ENCODE measurements around the gene USP1.

Gene USP1, protein sequence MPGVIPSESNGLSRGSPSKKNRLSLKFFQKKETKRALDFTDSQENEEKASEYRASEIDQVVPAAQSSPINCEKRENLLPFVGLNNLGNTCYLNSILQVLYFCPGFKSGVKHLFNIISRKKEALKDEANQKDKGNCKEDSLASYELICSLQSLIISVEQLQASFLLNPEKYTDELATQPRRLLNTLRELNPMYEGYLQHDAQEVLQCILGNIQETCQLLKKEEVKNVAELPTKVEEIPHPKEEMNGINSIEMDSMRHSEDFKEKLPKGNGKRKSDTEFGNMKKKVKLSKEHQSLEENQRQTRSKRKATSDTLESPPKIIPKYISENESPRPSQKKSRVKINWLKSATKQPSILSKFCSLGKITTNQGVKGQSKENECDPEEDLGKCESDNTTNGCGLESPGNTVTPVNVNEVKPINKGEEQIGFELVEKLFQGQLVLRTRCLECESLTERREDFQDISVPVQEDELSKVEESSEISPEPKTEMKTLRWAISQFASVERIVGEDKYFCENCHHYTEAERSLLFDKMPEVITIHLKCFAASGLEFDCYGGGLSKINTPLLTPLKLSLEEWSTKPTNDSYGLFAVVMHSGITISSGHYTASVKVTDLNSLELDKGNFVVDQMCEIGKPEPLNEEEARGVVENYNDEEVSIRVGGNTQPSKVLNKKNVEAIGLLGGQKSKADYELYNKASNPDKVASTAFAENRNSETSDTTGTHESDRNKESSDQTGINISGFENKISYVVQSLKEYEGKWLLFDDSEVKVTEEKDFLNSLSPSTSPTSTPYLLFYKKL

DNA sequence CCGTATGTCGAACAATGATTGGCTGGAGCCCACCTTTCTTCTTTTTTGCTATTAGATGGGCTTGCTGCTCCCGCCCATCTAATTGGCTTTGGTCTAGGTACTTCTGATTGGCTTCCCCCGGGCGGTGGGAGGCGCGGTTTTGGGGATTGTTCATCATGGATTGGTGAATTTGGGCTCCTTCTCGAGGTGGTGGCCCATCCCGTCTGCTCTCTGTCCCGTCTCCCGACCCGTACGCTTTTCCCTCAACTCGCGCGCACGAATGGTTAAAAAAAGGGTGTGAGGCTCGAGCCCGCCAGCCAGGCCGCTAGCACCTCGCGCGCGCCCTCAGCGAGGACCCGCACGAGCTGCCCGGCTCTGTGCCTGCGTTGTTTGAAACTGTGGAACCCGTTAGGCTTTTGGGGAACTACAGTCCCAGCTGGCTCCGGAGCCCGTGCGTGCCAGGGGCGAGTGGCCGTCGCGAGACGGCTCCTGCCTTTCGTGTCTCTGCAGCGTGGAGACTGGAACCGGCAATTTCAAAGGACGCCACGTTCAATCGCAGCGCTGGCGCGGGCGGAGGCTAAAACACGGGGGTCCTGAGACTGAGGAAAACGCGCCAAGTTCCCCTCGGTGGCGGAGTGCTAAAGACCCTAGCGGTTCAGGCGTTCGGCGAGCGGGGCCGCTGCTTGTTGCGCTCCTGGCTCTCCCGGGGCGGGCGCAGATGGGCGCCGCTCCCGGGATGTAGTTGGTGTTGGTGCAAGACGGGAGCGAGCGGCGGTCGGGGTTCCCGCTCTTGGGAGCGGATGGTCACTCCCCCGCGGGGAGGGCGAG is at the start of gene USP1:
TSS of gene USP1 (plus strand) at position 584 of the 807 bp plus-strand sequence. CDS start 2,819 bp downstream, outside the sequence.
- H3K4me1 Mint-ChIP-seq: peaks cover 43% of the 10 kb centered on the region
- peaks cover 2% of the 10 kb centered on the region for H3K36me3 Mint-ChIP-seq
- H3K27ac Mint-ChIP-seq: peak within 1 kb of the TSS; percentile 99

DNA sequence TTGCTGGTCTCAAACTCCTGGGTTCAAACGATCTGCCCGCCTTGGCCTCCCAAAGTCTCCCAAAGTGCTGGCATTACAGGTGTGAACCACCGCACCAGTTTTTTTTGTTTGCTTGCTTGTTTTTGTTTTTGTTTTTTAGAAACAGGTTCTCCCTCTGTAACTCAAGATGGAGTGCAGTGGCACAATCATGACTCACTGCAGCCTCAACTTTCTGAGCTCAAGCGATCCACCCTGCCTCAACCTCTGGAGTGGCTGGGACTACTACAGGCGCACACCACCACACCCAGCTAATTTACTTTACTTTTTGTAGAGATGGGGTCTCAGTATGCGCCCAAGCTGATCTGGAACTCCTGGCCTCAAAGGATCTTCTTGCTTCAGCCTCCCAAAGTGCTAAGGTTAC is 47.3 kb upstream of the USP1 start:
- H3K4me3 Mint-ChIP-seq: no peak overlapping the region
- H3K27me3 Mint-ChIP-seq: peaks cover 1% of the 10 kb centered on the region
- H3K27ac Mint-ChIP-seq: no peak overlapping the region
- H3K4me1 Mint-ChIP-seq: no peaks in the 10 kb centered on the region
- no peaks in the 10 kb centered on the region for H3K36me3 Mint-ChIP-seq
- no peaks in the 10 kb centered on the region for H3K9me3 Mint-ChIP-seq

More for the DNA sequence above, at the start of gene USP1:
- no peaks in the 10 kb centered on the region for H3K27me3 Mint-ChIP-seq
- peaks cover 5% of the 10 kb centered on the region for H3K9me3 Mint-ChIP-seq
- peak within 1 kb of the TSS; percentile 94 for H3K4me3 Mint-ChIP-seq

DNA sequence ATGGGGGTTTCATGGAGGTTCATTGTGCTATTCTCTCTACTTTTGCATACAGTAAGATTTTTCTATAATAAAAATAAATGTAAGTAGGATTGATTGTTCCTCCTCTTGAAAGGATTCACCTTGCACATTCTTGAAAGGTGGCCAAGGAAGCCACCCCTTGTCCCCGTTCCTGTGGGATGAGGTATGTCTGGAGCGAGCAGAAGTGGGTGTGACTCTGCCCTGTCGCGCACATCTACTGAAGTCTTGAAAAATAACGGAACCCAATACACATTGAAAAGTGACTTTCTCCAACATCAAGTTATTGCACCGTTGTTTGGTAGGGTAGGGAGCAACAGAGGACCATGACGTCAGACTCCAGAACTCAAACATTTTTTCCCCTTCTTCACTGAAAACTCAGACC is 46.8 kb upstream of the USP1 start:
- H3K27ac Mint-ChIP-seq: no peak overlapping the region
- no peaks in the 10 kb centered on the region for H3K4me1 Mint-ChIP-seq
- H3K36me3 Mint-ChIP-seq: no peaks in the 10 kb centered on the region
- H3K9me3 Mint-ChIP-seq: no peaks in the 10 kb centered on the region
- H3K27me3 Mint-ChIP-seq: peaks cover 1% of the 10 kb centered on the region
- H3K4me3 Mint-ChIP-seq: no peak overlapping the region

DNA sequence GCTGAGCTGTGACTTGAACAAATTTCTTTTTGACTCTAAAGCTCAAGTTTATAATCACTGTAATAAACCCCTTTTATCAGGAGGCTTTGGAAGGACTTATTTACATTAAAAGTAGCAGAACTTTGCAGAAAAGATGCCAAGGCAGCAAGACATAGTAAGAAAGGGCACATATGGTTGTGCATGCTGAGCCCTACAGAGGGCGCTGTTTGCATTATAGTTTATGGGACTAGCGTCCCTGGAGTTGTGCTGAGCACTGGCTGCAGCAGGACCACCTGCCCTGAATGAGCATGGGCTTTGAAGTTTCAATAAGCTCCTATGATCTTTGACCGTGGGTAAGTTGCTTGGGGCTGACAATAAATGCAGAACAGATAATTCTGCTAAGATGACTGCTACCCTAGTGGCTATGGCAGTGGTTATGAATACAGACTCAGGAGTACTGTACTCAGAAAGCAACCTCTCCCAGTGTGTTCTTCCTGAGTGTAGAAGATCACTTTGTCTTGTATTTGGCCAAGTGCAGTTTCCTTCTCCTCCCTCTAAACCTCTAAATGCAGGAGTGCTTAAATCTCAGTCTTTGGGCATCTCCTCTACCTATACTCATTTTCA is 45.4 kb upstream of the USP1 start:
- H3K36me3 Mint-ChIP-seq: no peaks in the 10 kb centered on the region
- H3K4me3 Mint-ChIP-seq: no peak overlapping the region
- no peak overlapping the region for H3K27ac Mint-ChIP-seq
- H3K9me3 Mint-ChIP-seq: no peaks in the 10 kb centered on the region
- no peaks in the 10 kb centered on the region for H3K4me1 Mint-ChIP-seq
- peaks cover 1% of the 10 kb centered on the region for H3K27me3 Mint-ChIP-seq

DNA sequence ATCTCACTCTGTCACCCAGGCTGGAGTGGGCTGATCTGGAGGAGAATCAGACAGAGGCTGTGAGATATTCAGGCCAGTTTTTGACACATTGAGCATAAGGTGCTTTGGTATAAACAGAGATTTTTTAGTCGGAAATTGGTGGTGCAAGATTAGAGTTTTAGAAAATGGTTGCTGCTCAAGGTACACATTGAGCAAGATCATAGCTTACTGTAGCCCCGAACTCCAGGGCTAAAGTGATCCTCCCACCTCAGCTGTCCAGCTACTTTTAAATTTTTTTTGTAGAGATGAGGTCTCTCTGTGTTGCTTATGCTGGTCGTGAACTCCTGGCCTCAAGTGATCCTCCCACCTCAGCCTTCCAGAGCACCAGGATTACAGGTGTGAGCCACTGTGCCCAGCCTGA is 43.9 kb upstream of the USP1 start:
- no peak overlapping the region for H3K27ac Mint-ChIP-seq
- H3K4me1 Mint-ChIP-seq: no peaks in the 10 kb centered on the region
- H3K27me3 Mint-ChIP-seq: peaks cover 1% of the 10 kb centered on the region
- H3K36me3 Mint-ChIP-seq: no peaks in the 10 kb centered on the region
- H3K9me3 Mint-ChIP-seq: no peaks in the 10 kb centered on the region
- H3K4me3 Mint-ChIP-seq: no peak overlapping the region

DNA sequence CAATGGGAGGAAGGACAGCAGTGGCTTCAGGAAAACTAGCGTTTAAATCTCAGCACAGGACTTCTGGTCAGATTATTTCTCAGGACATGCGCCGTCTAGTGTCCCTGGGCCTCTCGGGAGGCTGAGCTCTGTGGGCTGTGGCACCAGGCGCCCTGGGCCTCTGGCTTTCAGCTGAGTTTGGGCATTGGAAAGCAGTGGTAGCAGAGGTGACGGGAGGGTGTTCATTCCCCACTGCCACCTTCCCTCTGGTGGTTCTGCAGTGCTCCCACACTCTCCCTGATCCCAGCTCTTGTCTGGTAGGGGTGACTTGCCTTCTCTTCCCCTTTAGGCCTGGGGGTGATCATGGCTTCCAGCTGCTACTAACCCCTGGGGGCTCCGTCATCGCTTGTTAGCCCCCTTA is 42.2 kb upstream of the USP1 start:
- no peak overlapping the region for H3K27ac Mint-ChIP-seq
- no peaks in the 10 kb centered on the region for H3K4me1 Mint-ChIP-seq
- no peaks in the 10 kb centered on the region for H3K36me3 Mint-ChIP-seq
- H3K9me3 Mint-ChIP-seq: no peaks in the 10 kb centered on the region
- no peaks in the 10 kb centered on the region for H3K27me3 Mint-ChIP-seq
- H3K4me3 Mint-ChIP-seq: no peak overlapping the region

DNA sequence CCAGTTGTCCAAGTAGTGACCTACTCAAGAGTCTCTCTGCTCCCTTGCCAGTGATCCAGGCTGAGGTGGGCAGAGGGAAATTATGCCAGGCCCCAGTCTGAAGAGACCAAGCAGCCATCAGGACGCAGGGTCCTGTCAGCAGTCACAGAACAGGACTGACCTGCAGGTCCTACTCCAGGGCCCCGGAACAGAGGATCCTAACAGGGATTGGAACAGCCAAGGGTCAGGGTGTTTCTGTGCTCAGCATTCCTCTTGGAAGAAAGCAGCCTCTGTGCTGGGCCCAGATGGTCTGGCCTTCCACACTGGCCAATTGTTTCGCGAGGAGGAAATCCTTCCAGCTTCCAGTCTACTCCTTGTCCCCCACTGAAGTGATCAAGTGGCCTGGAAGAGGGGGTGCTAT is 41.6 kb upstream of the USP1 start:
- no peak overlapping the region for H3K4me3 Mint-ChIP-seq
- no peaks in the 10 kb centered on the region for H3K36me3 Mint-ChIP-seq
- no peaks in the 10 kb centered on the region for H3K4me1 Mint-ChIP-seq
- no peaks in the 10 kb centered on the region for H3K27me3 Mint-ChIP-seq
- H3K9me3 Mint-ChIP-seq: no peaks in the 10 kb centered on the region
- H3K27ac Mint-ChIP-seq: no peak overlapping the region

DNA sequence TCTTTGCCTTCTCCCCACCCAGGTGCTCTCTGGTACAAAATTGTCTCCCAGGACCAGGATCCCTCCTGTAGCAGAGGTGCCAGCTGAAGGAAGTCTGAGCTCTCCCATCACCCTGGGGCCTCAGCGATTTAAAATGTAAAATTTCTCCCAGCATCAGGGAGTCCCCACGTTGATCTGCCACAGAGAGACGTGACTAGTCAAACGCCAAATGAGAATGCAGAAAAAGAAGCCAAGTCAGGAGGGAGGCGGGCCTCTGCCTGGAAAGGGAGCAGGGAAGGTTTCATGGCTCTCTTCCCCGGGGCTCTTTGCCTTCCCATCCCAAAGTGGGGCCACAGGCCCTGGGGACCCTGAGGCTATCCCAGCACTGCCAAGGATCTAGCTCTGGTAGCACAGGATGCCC is 40.0 kb upstream of the USP1 start:
- Mint-ChIP-seq H3K36me3 (no peaks in the 10 kb centered on the region), H3K4me1 (no peaks in the 10 kb centered on the region), H3K9me3 (no peaks in the 10 kb centered on the region), H3K27ac (no peak overlapping the region), H3K4me3 (no peak overlapping the region), H3K27me3 (no peaks in the 10 kb centered on the region)

DNA sequence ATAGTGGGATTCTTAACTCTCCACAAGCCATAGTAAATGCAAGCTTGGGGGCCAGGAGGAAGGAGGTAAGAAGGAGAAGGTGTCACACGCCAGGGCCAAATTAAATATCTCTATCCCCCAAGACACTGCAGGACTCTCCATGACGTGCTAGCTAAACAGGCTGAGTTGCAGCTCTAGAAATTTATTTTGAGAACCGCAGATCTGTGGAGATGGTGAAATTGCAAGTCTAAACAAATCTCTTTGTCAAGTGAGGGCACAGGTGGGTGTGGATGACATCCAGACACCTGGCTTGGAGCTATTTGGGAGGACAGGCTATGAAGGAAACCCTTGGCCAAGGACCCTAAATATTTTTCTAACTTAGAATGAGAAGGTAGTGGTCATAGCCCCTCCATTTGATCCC is 39.5 kb upstream of the USP1 start:
- no peaks in the 10 kb centered on the region for H3K4me1 Mint-ChIP-seq
- no peaks in the 10 kb centered on the region for H3K36me3 Mint-ChIP-seq
- H3K27ac Mint-ChIP-seq: no peak overlapping the region
- no peak overlapping the region for H3K4me3 Mint-ChIP-seq
- no peaks in the 10 kb centered on the region for H3K27me3 Mint-ChIP-seq
- H3K9me3 Mint-ChIP-seq: no peaks in the 10 kb centered on the region

DNA sequence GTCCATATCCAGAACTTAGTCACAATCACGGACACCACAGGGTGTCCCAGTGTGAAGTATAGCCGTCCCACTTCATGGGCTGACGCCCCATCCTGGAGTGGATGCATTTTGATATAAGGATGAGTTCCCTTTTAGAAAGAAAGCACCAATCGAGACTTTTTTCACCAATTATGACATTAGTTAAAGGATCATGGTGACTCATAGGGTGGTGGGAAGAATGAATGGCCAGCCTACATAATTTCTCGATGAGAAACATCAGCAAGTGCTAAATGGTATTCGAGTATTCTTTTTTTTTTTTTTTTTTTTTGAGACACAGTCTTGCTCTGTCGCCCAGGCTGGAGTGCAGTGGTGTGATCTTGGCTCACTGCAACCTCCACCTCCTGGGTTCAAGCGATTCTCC is 38.5 kb upstream of the USP1 start:
- H3K36me3 Mint-ChIP-seq: no peaks in the 10 kb centered on the region
- no peaks in the 10 kb centered on the region for H3K27me3 Mint-ChIP-seq
- H3K4me1 Mint-ChIP-seq: no peaks in the 10 kb centered on the region
- H3K27ac Mint-ChIP-seq: no peak overlapping the region
- H3K4me3 Mint-ChIP-seq: no peak overlapping the region
- H3K9me3 Mint-ChIP-seq: no peaks in the 10 kb centered on the region

DNA sequence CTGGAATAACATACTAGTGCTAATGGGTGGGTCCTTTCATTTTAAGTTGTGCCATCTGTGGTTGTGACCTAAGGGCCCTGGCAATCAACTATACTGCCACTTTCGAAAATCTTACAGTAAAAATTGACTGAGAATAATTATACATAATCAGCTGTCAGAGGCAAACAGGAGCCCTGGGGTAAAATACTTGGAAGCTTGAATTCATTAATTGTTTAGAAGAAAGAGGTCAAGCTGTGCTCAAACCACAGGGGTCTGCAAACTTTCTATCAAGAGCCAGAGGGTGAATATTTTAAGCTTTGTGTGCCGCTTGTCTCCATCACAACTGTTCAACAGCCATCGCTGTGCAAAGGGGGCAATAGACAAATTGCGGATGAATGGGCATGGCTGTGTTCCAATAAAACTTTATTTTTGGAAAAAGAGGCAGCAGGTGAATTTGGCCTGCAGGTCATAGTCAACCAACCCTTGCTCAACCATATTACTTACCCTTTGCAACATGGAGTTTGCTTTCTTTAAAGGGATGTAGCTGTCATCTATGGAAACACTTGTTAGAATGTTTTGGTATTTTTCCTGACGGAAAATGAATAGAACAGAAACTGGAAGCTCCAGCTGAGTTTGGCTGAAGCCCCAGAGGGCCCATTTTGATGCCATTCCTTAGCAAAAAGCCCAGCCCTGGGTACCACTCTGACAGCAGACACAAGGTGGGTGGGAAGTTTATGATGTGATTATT is 35.7 kb upstream of the USP1 start:
- Mint-ChIP-seq H3K36me3 (no peaks in the 10 kb centered on the region), H3K9me3 (no peaks in the 10 kb centered on the region), H3K27ac (no peak overlapping the region), H3K27me3 (no peaks in the 10 kb centered on the region), H3K4me3 (no peak overlapping the region), H3K4me1 (no peaks in the 10 kb centered on the region)

DNA sequence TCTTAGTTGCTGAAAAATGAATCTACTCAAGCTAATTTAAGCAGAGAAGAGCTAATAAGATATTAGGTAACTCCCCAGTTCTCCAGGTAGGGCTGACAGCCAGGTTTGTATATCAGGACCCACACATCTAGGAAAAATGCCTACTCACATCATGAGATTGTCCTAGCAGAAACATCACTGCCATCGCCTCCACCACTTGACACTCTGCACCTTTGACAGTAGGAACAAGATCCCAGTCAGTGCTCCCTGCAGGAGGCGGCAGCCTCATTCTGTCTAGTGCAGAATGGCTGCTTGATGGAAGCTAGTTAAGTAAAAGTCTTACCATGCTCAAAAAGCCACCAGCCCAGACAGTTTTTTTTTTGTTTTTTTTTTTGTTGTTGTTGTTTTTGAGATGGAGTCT is 31.6 kb upstream of the USP1 start:
- H3K36me3 Mint-ChIP-seq: no peaks in the 10 kb centered on the region
- H3K4me1 Mint-ChIP-seq: no peaks in the 10 kb centered on the region
- H3K4me3 Mint-ChIP-seq: no peak overlapping the region
- no peak overlapping the region for H3K27ac Mint-ChIP-seq
- no peaks in the 10 kb centered on the region for H3K9me3 Mint-ChIP-seq
- no peaks in the 10 kb centered on the region for H3K27me3 Mint-ChIP-seq

DNA sequence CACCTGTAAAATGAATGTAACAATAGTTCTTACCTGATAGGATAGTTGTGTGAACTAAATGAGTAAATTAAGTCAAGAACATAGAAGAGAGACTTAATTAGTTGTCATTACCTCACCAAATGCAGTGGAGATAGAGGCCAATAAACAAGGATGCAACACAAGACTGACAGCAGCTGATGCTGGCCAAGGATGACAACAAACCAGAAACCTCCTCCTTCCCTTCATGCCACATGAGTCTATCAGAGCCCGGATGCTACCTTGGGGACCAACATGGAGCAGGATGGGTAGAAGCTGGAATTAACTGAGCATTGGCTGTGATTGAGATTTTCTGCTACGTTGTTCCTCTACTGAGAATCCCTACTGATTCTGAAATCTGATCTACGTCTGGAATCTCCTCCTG is 30.3 kb upstream of the USP1 start:
- no peaks in the 10 kb centered on the region for H3K27me3 Mint-ChIP-seq
- H3K4me1 Mint-ChIP-seq: no peaks in the 10 kb centered on the region
- H3K36me3 Mint-ChIP-seq: no peaks in the 10 kb centered on the region
- H3K27ac Mint-ChIP-seq: no peak overlapping the region
- no peaks in the 10 kb centered on the region for H3K9me3 Mint-ChIP-seq
- no peak overlapping the region for H3K4me3 Mint-ChIP-seq

DNA sequence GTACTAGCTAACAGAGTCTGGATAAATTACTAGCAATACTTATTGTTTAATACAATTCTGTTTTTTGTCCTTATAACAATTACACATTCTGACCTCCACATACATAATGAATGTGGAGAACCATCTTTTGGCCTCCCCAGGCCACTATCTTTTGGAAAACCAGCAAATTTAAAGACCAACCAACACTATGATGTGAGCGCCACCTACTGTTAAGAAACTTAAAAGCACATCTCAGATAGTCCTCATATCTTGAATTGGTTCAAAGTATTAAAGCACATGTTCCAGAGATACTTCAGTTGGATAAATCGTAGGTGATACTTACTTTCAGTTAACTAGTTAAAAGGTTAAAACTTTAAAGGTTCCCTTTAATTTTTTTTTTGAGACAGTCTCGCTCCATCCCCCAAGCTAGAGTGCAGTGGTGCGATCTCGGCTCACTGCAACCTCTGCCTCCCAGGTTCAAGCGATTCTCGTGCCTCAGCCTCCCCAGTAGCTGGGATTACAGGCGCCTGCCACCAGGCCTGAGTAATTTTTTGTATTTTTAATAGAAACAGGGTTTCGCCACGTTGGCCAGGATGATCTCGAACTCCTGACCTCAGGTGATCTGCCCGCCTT is 29.3 kb upstream of the USP1 start:
- Mint-ChIP-seq H3K27ac (no peak overlapping the region), H3K4me3 (no peak overlapping the region), H3K4me1 (no peaks in the 10 kb centered on the region), H3K36me3 (no peaks in the 10 kb centered on the region), H3K9me3 (no peaks in the 10 kb centered on the region), H3K27me3 (no peaks in the 10 kb centered on the region)

DNA sequence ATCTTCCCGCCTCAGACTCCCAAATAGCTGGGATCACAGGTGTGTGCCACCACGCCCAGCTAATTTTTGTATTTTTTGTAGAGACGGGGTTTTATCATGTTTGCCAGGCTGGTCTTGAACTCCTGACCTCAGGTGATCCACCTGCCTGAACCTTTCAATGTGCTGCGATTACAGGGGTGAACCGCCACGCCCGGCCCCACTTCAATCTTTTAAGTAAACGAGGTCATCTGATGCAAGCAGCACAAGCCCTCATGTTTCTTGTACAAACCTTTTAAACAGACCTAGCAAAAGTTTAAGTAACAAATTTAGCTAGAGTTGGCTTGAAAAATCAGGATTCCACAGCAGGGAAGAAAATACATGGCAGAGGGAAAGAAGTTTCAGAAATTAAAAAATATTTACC is 21.2 kb upstream of the USP1 start:
- H3K4me3 Mint-ChIP-seq: no peak overlapping the region

More for the DNA sequence above, 21.2 kb upstream of the USP1 start:
- Mint-ChIP-seq H3K36me3 (no peaks in the 10 kb centered on the region), H3K9me3 (no peaks in the 10 kb centered on the region), H3K27me3 (peaks cover 2% of the 10 kb centered on the region), H3K27ac (no peak overlapping the region), H3K4me1 (no peaks in the 10 kb centered on the region)
